ENCODE results near the gene SLC35E1.
A peak's percentile ranks its signal among the peaks of the same experiment; 100 is the strongest.

SLC35E1 gene

GRCh38 chr19:16594681-16595091, 22.5 kb upstream of the SLC35E1 start:
- Histone ChIP-seq H3K79me2 (ENCODE audit: insufficient read depth, low read length) (peaks cover 94% of the 10 kb centered on the region), H3K36me3 (ENCODE audit: low read length) (no peaks in the 10 kb centered on the region), H3F3A (ENCODE audit: insufficient read depth) (peaks cover 60% of the 10 kb centered on the region), H3K4me3 (ENCODE audit: insufficient read depth, low read length, poor library complexity, severe bottlenecking) (no peak overlapping the region), H2AFZ (ENCODE audit: low read depth, low read length, severe bottlenecking) (no peak overlapping the region), H3K9me3 (ENCODE audit: insufficient read depth, low read length) (no peaks in the 10 kb centered on the region), H3K9ac (ENCODE audit: low read length) (peak overlapping the region; percentile 36), H4K20me1 (ENCODE audit: low read depth, low read length) (no peaks in the 10 kb centered on the region; the same call in 1 of the 2 replicates), H3K9me2 (replicated peaks; ENCODE audit: insufficient read depth, low read length) (no peaks in the 10 kb centered on the region), H3K27ac (ENCODE audit: low read depth, low read length) (peak overlapping the region; percentile 98), H3K27me3 (ENCODE audit: low read length) (no peaks in the 10 kb centered on the region), H3K4me2 (ENCODE audit: low read depth, low read length, poor library complexity, severe bottlenecking) (peak overlapping the region; percentile 56)
- no peak for TF ChIP-seq EZH2phosphoT487 (conservative IDR thresholded peaks at IDR 0.05; ENCODE audit: low read length)
- TF ChIP-seq, protein P1, sequence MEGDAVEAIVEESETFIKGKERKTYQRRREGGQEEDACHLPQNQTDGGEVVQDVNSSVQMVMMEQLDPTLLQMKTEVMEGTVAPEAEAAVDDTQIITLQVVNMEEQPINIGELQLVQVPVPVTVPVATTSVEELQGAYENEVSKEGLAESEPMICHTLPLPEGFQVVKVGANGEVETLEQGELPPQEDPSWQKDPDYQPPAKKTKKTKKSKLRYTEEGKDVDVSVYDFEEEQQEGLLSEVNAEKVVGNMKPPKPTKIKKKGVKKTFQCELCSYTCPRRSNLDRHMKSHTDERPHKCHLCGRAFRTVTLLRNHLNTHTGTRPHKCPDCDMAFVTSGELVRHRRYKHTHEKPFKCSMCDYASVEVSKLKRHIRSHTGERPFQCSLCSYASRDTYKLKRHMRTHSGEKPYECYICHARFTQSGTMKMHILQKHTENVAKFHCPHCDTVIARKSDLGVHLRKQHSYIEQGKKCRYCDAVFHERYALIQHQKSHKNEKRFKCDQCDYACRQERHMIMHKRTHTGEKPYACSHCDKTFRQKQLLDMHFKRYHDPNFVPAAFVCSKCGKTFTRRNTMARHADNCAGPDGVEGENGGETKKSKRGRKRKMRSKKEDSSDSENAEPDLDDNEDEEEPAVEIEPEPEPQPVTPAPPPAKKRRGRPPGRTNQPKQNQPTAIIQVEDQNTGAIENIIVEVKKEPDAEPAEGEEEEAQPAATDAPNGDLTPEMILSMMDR (IDR thresholded peaks at IDR 0.05; ENCODE audit: insufficient read depth, low read length, poor library complexity, severe bottlenecking) = no peak

DNA sequence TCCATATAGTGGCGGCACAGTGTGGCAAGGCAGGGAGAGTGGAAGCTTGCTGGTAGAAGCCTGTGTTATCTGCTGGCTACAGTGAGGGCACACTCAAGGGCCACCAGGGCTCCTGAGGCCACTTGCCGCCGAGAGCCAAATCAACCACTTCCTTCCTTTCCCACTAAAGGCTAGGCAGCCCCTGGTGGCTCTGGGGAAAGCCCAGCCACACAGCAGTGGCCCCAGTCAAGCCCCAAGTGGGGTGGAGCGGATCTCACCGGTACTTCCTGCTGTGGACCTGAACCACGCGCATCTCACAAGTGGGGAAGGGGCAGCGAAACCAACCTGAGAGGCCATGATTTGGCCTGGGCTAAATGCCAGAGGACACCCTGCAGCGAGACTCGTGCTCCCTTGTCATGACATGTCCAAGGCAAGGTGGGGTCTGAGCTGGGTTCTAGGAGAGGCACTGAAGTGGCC, 21.9 kb upstream of the SLC35E1 start:
- TF ChIP-seq, protein P1 (IDR thresholded peaks at IDR 0.05; ENCODE audit: insufficient read depth, low read length, poor library complexity, severe bottlenecking) = no peak
- TF ChIP-seq EZH2phosphoT487 (conservative IDR thresholded peaks at IDR 0.05; ENCODE audit: low read length) = no peak
- H3K27me3 ChIP-seq (ENCODE audit: low read length) = no peaks in the 10 kb centered on the region
- H3K4me3 ChIP-seq (ENCODE audit: insufficient read depth, low read length, poor library complexity, severe bottlenecking) = no peak overlapping the region
- H2AFZ ChIP-seq (ENCODE audit: low read depth, low read length, severe bottlenecking) = no peak overlapping the region
- peak overlapping the region; percentile 98 for H3K27ac ChIP-seq (ENCODE audit: low read depth, low read length)
- H3K4me2 ChIP-seq (ENCODE audit: low read depth, low read length, poor library complexity, severe bottlenecking) = peak overlapping the region; percentile 56
- peaks cover 93% of the 10 kb centered on the region for H3K79me2 ChIP-seq (ENCODE audit: insufficient read depth, low read length)
- no peaks in the 10 kb centered on the region for H3K9me3 ChIP-seq (ENCODE audit: insufficient read depth, low read length)
- no peaks in the 10 kb centered on the region for H3K36me3 ChIP-seq (ENCODE audit: low read length)
- peaks cover 61% of the 10 kb centered on the region for H3F3A ChIP-seq (ENCODE audit: insufficient read depth)
- peak overlapping the region; percentile 36 for H3K9ac ChIP-seq (ENCODE audit: low read length)
- no peaks in the 10 kb centered on the region; the same call in 1 of the 2 replicates for H4K20me1 ChIP-seq (ENCODE audit: low read depth, low read length)
- H3K9me2 ChIP-seq (replicated peaks; ENCODE audit: insufficient read depth, low read length) = no peaks in the 10 kb centered on the region

- Histone ChIP-seq H3K27ac (ENCODE audit: low read depth, low read length) (peak overlapping the region; percentile 98), H3K9me3 (ENCODE audit: insufficient read depth, low read length) (no peaks in the 10 kb centered on the region), H3F3A (ENCODE audit: insufficient read depth) (peaks cover 65% of the 10 kb centered on the region), H3K9me2 (replicated peaks; ENCODE audit: insufficient read depth, low read length) (no peaks in the 10 kb centered on the region), H3K4me3 (ENCODE audit: insufficient read depth, low read length, poor library complexity, severe bottlenecking) (no peak overlapping the region), H3K79me2 (ENCODE audit: insufficient read depth, low read length) (peaks cover 90% of the 10 kb centered on the region), H3K27me3 (ENCODE audit: low read length) (no peaks in the 10 kb centered on the region), H2AFZ (ENCODE audit: low read depth, low read length, severe bottlenecking) (no peak overlapping the region), H4K20me1 (ENCODE audit: low read depth, low read length) (no peaks in the 10 kb centered on the region; the same call in 1 of the 2 replicates), H3K9ac (ENCODE audit: low read length) (no peak overlapping the region), H3K36me3 (ENCODE audit: low read length) (no peaks in the 10 kb centered on the region), H3K4me2 (ENCODE audit: low read depth, low read length, poor library complexity, severe bottlenecking) (peak overlapping the region; percentile 56)
- TF ChIP-seq EZH2phosphoT487 (conservative IDR thresholded peaks at IDR 0.05; ENCODE audit: low read length) = no peak
- TF ChIP-seq, protein P1 (IDR thresholded peaks at IDR 0.05; ENCODE audit: insufficient read depth, low read length, poor library complexity, severe bottlenecking) = no peak
Measured at GRCh38 chr19:16593181-16593580, 21.0 kb upstream of the SLC35E1 start.

Data from SU-DHL-6 (cell line).